Measurements from ENCODE around the gene UBE3C.
"Not testable (repeated sequence)": the region's sequence is repeated elsewhere in the genome, so short reads cannot be mapped to it uniquely, and the experiment has no call there.

The UBE3C gene

GRCh38 chr7:157241631-157242030, 102.9 kb downstream of the UBE3C start:
- DNase-seq = no peak

DNA sequence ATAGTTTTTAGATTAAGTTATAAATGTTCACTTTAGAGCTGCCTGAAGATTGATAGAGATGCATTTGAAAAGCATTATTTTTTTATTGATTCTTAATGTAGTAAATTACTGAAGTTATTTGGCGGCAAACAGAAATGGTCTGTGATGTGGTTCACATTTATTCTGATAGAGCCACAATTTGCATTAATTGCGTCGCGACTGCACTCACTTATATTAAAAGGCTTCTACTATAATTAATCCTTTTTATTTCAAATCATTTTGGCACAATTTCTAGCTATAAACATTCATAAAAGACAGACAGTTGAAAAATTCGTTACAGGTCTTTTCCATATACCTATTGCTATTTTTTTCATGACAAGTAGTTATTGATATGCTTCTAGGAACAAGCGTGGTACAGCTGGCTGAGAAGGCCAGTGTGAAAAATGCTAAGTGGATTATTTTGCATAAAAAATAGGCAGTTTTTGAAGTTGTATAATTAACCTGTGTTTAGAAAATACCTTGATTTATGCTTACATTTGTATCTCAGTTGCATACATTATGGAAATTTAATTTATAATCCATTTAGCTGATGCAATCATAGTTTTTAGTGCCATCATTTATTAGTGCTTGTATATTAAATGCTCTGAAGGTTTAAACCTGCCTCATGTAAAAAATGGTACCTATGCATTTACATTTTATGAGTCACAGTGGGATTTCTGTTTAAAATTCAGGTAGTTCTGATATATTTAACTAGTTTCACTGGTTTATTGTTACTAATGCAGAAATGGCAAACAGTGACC, 106.0 kb downstream of the UBE3C start:
- DNase-seq = no peak

- DNase-seq = no peak
Measured at GRCh38 chr7:157246052-157246451, 107.3 kb downstream of the UBE3C start.

DNA sequence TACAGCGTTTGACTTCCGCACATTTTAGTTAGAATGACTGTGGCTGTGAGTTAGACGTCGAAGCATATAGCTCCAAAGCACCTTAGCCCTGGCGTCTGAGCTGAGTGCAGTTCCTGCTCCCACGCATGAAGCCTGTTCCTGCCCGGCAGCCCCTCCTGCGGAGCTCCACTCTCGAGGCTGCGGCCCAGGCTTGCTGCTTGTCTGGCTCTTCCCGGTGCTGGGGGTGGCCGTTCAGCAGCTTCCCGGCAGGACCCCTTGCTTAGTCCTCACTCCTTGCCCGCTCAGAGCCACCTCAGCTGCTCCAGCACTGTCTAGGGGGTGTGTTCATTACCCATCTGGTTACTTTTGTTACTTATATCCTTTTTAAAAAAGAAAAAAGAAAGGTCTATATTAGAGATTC, 109.9 kb downstream of the UBE3C start:
- no peak for DNase-seq

- peak; percentile 28 for DNase-seq
Measured at GRCh38 chr7:157250605-157251228, 112.0 kb downstream of the UBE3C start.

GRCh38 chr7:157251817-157252216, 113.1 kb downstream of the UBE3C start:
- not testable (repeated sequence) for DNase-seq

- DNase-seq = no peak
Measured at GRCh38 chr7:157253850-157254249, 115.1 kb downstream of the UBE3C start.

DNA sequence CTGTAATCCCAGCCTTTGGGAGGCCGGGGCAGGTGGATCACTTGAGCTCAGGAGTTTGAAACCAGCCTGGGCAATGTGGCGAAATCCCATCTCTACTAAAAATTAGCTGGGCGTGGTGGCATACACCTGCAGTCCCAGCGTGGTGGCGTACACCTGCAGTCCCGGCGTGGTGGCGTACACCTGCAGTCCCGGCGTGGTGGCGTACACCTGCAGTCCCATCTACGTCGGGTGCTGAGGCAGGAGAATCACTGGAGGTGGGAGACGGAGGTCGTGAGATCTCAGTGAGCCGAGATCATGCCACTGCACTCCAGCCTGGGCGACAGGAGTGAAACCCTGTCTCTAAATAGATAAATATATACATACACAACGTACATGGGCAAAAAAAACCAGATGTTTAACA, 116.1 kb downstream of the UBE3C start:
- DNase-seq = not testable (repeated sequence)

- no peak for DNase-seq
Measured at GRCh38 chr7:157255201-157255606, 116.5 kb downstream of the UBE3C start.

DNA sequence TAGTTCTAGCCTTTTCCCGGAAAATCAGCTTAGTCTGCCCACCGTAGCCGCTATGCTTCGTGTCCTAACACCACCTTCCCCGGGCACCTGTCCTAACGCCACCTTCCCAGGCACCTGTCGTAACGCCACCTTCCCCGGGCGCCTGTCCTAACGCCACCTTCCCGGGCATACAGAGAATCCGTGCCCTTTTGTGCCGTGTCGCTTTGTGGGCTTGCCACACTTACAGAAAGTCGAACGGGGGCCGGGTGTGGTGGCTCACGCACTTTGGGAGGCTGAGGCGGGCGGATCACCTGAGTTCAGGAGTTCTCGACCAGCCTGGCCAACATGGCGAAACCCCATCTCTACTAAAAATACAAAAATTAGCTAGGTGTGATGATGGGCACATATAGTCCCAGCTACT, 124.4 kb downstream of the UBE3C start:
- DNase-seq = no peak

- no peak for DNase-seq
Measured at GRCh38 chr7:157265051-157265450, 126.3 kb downstream of the UBE3C start.

DNA sequence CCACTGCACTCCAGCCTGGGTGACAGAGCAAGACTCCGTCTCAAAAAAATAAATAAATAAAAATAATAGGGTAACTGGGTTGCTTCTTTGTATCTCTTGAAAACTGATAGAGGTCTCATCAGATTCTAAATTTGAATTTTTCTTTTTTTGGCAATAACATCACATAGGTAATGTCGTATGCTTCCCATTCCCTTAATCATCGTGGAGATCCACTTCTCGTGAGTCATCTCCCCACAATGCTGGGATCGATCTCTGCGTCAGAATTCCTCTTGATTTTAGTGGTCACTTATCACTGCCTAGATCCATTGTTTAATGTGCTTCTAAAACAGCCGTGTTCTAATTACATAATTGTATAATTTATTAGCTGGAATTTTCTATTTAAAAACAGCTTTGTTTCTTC, 127.5 kb downstream of the UBE3C start:
- DNase-seq = no peak

- DNase-seq = no peak
Measured at GRCh38 chr7:157267516-157267915, 128.8 kb downstream of the UBE3C start.

DNA sequence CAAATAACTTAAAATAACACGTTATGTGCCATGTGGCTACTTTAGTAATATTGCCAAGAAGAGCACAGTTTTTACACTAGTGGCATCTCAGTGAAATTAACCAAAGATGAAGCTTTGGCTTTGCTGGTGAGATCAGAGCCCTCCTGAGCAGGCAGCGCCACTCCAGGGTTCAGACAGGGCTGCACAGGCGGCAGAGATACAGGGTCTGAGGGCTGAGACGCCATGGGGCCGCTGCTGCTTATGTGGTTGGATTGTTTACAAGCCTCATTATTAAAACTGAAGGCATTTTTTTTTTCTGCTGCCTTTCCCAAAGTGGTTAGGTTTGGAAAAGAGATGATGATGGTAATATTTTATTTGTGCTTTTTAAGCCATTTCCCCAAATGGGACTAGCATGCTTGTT, 129.2 kb downstream of the UBE3C start:
- DNase-seq = no peak

- DNase-seq = no peak
Measured at GRCh38 chr7:157268540-157268939, 129.8 kb downstream of the UBE3C start.

DNA sequence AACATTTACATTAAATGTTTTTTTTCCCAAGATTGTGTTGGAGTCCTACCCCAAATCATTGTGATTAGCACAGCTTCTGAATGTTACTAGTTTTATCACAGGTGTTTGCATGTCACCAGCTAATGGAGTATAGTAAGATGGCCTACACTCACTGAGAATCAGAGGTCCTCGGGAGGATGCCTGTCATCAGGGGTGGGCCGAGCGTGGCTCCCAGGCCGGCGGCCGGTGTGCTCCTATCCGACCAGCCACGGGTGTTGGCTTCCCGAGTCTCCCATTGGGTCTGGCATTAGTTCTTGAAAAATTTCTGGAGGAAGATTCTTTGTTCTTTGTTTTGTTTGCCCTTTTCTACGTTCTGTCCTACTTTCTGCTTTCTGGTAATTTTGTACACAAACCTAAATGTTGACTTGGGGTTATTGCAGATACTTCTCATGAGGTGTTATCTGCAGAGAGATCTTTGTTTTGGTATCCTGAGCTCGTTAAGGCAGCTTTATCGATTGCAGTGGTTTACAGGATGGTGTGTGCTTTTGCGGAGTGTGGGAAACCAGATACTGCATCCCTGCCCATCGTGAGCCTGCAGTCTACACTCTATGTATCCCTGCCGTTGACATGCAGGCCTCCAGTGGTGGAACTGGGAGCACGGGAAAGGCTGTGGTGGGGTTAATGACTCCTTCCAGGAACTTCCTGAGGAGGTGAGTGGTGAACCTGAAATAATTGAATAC, 130.8 kb downstream of the UBE3C start:
- no peak for DNase-seq

DNA sequence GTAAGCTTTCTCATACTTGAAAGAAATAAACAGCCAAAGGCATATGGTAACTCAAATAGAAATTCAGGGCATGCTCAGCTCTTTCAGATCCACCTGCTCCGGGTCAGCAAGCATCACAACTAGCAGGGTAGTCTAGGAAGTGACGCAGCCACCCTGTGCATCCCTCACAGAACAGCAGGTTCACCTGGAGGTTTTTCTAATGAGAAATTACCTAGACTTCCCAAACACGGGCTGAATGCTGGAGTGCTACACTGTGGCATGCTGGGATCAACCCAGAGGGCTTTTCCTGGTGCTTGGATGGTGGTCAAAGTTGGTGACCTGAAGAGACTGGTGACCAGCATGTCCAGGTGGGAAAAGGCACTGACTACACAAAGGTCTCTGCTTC, 131.3 kb downstream of the UBE3C start:
- no peak for DNase-seq

DNA sequence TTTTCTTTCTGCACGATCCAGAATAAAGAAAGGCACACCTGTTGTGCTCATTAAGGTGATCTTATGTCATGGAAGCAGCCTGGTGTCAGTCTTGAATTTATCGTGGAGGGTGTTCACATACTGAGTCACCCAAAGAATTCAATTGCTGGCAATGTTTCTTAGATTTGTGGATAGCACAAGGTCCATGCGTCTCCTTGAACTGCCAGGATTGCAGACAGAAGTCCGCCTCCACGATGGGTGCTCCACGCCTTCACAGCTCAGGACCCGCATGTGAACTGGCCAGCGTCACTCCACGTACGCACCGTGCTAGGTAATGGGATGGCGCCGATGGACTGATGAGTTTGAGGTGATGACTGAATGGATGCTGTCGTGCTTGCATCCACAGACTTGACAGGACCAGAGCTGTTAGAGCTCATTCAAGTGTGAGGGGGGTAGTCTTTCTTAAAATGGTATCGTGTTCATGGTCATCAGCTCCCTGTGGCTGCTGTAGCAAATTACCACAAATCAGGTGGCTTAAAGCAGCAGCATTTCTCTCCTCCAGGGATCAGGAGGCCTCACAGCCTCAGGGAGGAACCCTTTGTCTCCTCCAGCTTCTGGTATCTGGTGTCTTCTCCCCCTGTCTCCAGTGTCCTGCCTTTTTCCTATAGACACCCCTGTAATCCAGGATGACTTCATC, 132.7 kb downstream of the UBE3C start:
- no peak for DNase-seq

- DNase-seq = no peak
Measured at GRCh38 chr7:157271991-157272324, 133.2 kb downstream of the UBE3C start.

DNA sequence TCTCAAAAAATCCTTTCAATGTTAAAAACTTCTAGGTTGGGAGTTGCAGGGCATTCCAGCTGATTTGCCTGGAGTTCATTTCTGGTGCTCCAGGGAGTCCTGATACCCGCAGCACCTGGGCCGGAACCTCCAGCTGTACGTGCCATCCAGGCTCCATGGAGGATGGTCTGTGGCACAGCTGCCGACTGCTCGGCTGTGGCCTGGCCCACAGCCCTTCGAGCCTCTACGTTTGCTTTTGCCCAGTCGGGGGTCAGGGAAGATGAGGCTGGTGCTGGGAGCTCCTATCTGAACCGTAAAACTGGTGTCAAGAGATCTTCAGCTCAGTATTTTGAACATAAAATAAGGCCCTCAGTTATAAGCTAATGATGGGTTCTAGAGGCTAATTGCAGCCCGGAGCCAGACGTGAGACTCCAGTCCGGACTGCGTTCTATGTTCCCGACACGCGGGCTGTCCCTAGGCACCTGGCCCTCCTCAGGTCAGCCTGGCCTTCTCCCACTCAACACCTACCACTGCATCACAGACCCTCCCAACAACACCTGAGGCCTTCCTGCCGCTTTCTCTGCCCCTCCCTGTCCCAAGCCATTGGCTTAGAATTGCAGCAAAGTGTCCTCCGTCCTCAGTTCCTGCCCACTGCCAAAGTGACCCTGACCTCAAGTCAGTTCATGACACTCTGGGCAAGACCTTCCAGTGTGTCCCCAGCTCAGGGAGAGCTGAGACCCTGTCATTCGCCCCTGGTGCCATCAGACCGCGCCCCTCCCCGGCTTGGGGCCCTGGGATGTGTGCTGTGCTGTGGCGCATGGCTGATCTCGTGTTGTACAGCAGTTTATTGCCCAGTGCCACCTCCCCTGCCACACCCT, 133.9 kb downstream of the UBE3C start:
- no peak for DNase-seq

DNA sequence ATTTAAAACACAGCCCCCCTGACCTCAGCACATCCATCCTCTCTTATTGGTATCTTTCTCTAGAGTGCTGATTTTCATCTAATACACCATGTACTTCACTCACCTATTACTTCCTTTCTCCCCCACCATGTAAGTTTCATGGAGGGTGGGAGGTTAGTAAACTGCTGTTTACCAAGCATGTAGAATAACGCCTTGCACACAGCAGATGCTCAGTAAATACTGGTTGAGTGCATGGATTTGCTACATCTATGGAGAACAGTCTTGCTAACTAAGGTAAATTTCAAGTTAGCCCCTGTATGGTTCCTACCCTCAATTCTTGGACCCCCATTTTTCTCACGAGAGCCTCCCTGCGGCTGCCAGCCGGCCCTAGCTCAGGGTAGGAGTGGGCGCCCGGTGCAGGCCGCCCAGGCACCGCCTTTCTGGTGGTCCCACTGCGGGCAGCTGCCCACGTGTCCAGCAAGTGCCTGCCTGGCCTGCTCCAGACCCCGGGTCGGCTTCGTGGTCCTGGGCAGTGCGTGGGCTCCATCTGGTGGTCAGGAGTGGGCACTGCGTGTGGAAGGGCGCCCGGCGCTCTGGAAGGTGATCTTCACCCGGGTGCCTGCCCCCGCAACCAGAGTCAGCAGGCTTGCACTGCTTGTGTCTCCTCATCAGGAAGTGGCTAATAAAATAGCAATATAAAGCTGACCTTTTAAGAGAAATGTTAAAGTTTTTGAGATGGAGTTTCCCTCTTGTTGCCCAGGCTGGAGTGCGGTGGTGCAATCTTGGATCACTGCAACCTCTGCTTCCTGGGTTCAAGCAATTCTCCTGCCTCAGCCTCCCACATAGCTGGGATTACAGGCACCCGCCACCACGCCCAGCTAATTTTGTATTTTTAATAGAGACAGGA, 134.7 kb downstream of the UBE3C start:
- DNase-seq = peak; percentile 89
